Neuronal stem cell (in vitro differentiated cells): Measurements from ENCODE around the gene FOXP1.

Experiments used
- DNase-seq: peaks from one replicate; pipeline ENCODE4 v3.0.0-alpha.2; 2013; ENCODE audit warnings: low spot score
- H2AFZ ChIP-seq: one replicate; pipeline ENCODE4 v1.6.1; 2013; ENCODE audit warnings: mild to moderate bottlenecking, low read length, inconsistent platforms
- H2AK5ac ChIP-seq: 2 replicates; pipeline ENCODE4 v1.6.1; 2013; ENCODE audit warnings: low read depth, mild to moderate bottlenecking, inconsistent platforms, low read length, moderate library complexity, mixed read lengths
- H2BK120ac ChIP-seq: 2 replicates; pipeline ENCODE4 v1.6.1; 2013; ENCODE audit warnings: low read depth, mild to moderate bottlenecking, inconsistent platforms, low read length, moderate library complexity, mixed read lengths
- H2BK12ac ChIP-seq: one replicate; pipeline ENCODE4 v1.6.1; 2013; ENCODE audit warnings: low read length, inconsistent platforms
- H2BK15ac ChIP-seq: 2 replicates; pipeline ENCODE4 v1.6.1; 2013; ENCODE audit warnings: mild to moderate bottlenecking, low read length, inconsistent platforms, mixed read lengths
- H2BK5ac ChIP-seq: one replicate; pipeline ENCODE4 v1.6.1; 2013; ENCODE audit warnings: inconsistent platforms, mild to moderate bottlenecking, low read length, moderate library complexity
- H3K14ac ChIP-seq: one replicate; pipeline ENCODE4 v1.6.1; 2013; ENCODE audit warnings: low read length, inconsistent platforms
- H3K18ac ChIP-seq: 2 replicates; pipeline ENCODE4 v1.6.1; 2013; ENCODE audit warnings: low read length, inconsistent platforms
- H3K23ac ChIP-seq: 2 replicates; pipeline ENCODE4 v1.6.1; 2013; ENCODE audit warnings: low read depth, mild to moderate bottlenecking, mixed read lengths, low read length, inconsistent platforms; ENCODE audit not compliant: poor library complexity
- H3K27ac ChIP-seq: replicated peaks from 3 replicates; pipeline ENCODE4 v1.5.1; 2013; ENCODE audit warnings: low read length, inconsistent platforms
- H3K27me3 ChIP-seq, 3 experiments: 2 replicates each; pipeline ENCODE4 v1.6.1; 2013; ENCODE audit warnings: low read length in 3 of 3, mild to moderate bottlenecking in 2 of 3, inconsistent platforms in 1 of 3, low read depth in 1 of 3, mixed read lengths in 1 of 3, moderate library complexity in 1 of 3; ENCODE audit not compliant: control insufficient read depth in 3 of 3, insufficient read depth in 3 of 3
- H3K36me3 ChIP-seq, 2 donors: replicated peaks in 1 of 2; 2 replicates each; pipeline ENCODE4 v1.6.1; 2013; ENCODE audit warnings: low read length in 2 of 2; ENCODE audit not compliant: control insufficient read depth in 2 of 2, insufficient read depth in 2 of 2
- H3K4ac ChIP-seq: 2 replicates; pipeline ENCODE4 v1.6.1; 2013; ENCODE audit warnings: inconsistent platforms, mild to moderate bottlenecking, low read length, moderate library complexity
- H3K4me1 ChIP-seq, 2 donors: 1 replicate in 1 of 2; 2 replicates in 1 of 2; pipeline ENCODE4 v1.6.1; 2013; ENCODE audit warnings: low read length in 2 of 2, low read depth in 1 of 2; ENCODE audit not compliant: control insufficient read depth in 2 of 2, insufficient read depth in 1 of 2
- H3K4me2 ChIP-seq: one replicate; pipeline ENCODE4 v1.6.1; 2013; ENCODE audit warnings: mild to moderate bottlenecking, low read length, inconsistent platforms; ENCODE audit not compliant: insufficient read depth, poor library complexity, severe bottlenecking
- H3K4me3 ChIP-seq, 2 donors: 2 replicates each; pipeline ENCODE4 v1.5.1; 2013; ENCODE audit warnings: low read length in 2 of 2, mild to moderate bottlenecking in 2 of 2, inconsistent platforms in 1 of 2, moderate library complexity in 1 of 2
- H3K79me1 ChIP-seq: one replicate; pipeline ENCODE4 v1.6.1; 2013; ENCODE audit warnings: low read depth, mild to moderate bottlenecking, inconsistent platforms, low read length, moderate library complexity
- H3K9ac ChIP-seq: one replicate; pipeline ENCODE4 v1.6.1; 2013; ENCODE audit warnings: mild to moderate bottlenecking, low read depth, low read length, inconsistent platforms; ENCODE audit not compliant: poor library complexity
- H3K9me3 ChIP-seq, 2 donors: replicated peaks in 1 of 2; 2 replicates each; pipeline versions ENCODE3 to v1.6.1; 2013; ENCODE audit warnings: low read length in 2 of 2, mild to moderate bottlenecking in 2 of 2, inconsistent platforms in 1 of 2, low read depth in 1 of 2, mixed read lengths in 1 of 2, moderate library complexity in 1 of 2; ENCODE audit not compliant: control insufficient read depth in 2 of 2, insufficient read depth in 1 of 2
- H4K8ac ChIP-seq: one replicate; pipeline ENCODE4 v1.6.1; 2013; ENCODE audit warnings: low read depth, mild to moderate bottlenecking, inconsistent platforms, low read length, moderate library complexity
- H4K91ac ChIP-seq: one replicate; pipeline ENCODE4 v1.6.1; 2013; ENCODE audit warnings: low read length, low read depth, mild to moderate bottlenecking, inconsistent platforms; ENCODE audit not compliant: poor library complexity
- WGBS, 2 donors: extraction: QIAGEN DNeasy Blood & Tissue Kit; methylation state at CpG; one replicate each; pipeline ENCODE4 v1.1.7; 2013; ENCODE audit warnings: missing lambda C conversion rate in 2 of 2, mixed read lengths in 1 of 2; ENCODE audit not compliant: insufficient read length in 2 of 2, insufficient replicate concordance in 1 of 2; ENCODE audit errors: extremely low coverage in 2 of 2; 5-methylcytosine and 5-hydroxymethylcytosine counted together

Gene FOXP1

GRCh38 chr3:71304684-71305083 lies 278.8 kb downstream of the FOXP1 start:
- Histone ChIP-seq H2BK120ac (no peak overlapping the region), H3K27me3 (no peaks in the 10 kb centered on the region), H4K8ac (no peak overlapping the region), H4K91ac (no peak overlapping the region), H3K27ac (no peak overlapping the region), H3K79me1 (no peaks in the 10 kb centered on the region), H3K23ac (no peak overlapping the region), H3K9me3 (no peaks in the 10 kb centered on the region), H3K36me3 (no peaks in the 10 kb centered on the region), H3K14ac (no peak overlapping the region), H2BK15ac (no peak overlapping the region), H3K4me3 (peak overlapping the region in 1 of 2 donors; percentile 52), H3K9ac (no peak overlapping the region), H2AK5ac (no peak overlapping the region), H3K18ac (no peak overlapping the region), H3K4ac (no peak overlapping the region), H2BK5ac (no peak overlapping the region), H3K4me2 (peak overlapping the region; percentile 30), H2BK12ac (no peak overlapping the region), H3K4me1 (peaks cover 5 to 12% of the 10 kb centered on the region in 2 donors), H2AFZ (peak overlapping the region; percentile 87)
- no peak for DNase-seq
- no CpG with 5 or more reads among the region's 3 CpGs for WGBS, 2 donors

GRCh38 chr3:71304247-71304646 lies 279.3 kb downstream of the FOXP1 start:
- Histone ChIP-seq H2BK120ac (no peak overlapping the region), H3K9me3 (no peaks in the 10 kb centered on the region), H3K27ac (no peak overlapping the region), H3K27me3 (no peaks in the 10 kb centered on the region), H3K14ac (no peak overlapping the region), H4K91ac (no peak overlapping the region), H3K23ac (no peak overlapping the region), H2BK5ac (no peak overlapping the region), H3K18ac (no peak overlapping the region), H2BK12ac (no peak overlapping the region), H2AFZ (no peak overlapping the region), H2BK15ac (no peak overlapping the region), H3K4me1 (peaks cover 5 to 13% of the 10 kb centered on the region in 2 donors), H3K36me3 (no peaks in the 10 kb centered on the region), H3K4ac (no peak overlapping the region), H3K9ac (no peak overlapping the region), H3K4me3 (no peak overlapping the region), H2AK5ac (no peak overlapping the region), H4K8ac (no peak overlapping the region), H3K79me1 (no peaks in the 10 kb centered on the region), H3K4me2 (no peak overlapping the region)
- DNase-seq, result no peak
- no CpG with 5 or more reads among the region's 3 CpGs for WGBS, 2 donors

- Histone ChIP-seq H3K4ac (no peak overlapping the region), H2AFZ (no peak overlapping the region), H3K27ac (no peak overlapping the region), H3K4me2 (no peak overlapping the region), H2BK12ac (no peak overlapping the region), H2BK15ac (no peak overlapping the region), H4K91ac (no peak overlapping the region), H2BK5ac (no peak overlapping the region), H4K8ac (no peak overlapping the region), H3K9me3 (no peaks in the 10 kb centered on the region), H3K14ac (no peak overlapping the region), H2AK5ac (no peak overlapping the region), H3K27me3 (no peaks in the 10 kb centered on the region), H3K4me1 (peaks cover 5 to 15% of the 10 kb centered on the region in 2 donors), H2BK120ac (no peak overlapping the region), H3K36me3 (no peaks in the 10 kb centered on the region), H3K79me1 (no peaks in the 10 kb centered on the region), H3K23ac (no peak overlapping the region), H3K9ac (no peak overlapping the region), H3K18ac (no peak overlapping the region), H3K4me3 (no peak overlapping the region)
- no peak for DNase-seq
- no CpG with 5 or more reads among the region's 6 CpGs for WGBS, 2 donors
These were observed 279.8 kb downstream of the FOXP1 start for GRCh38 chr3:71303627-71304200.

- WGBS, 2 donors, result no CpG with 5 or more reads among the region's 2 CpGs
- peaks cover 5 to 11% of the 10 kb centered on the region in 2 donors for H3K4me1 ChIP-seq
These were observed 280.9 kb downstream of the FOXP1 start for GRCh38 chr3:71302604-71303003.

More at GRCh38 chr3:71302604-71303003, 280.9 kb downstream of the FOXP1 start:
- no peaks in the 10 kb centered on the region for H3K27me3 ChIP-seq
- no peak overlapping the region for H3K23ac ChIP-seq
- no peak overlapping the region for H2AK5ac ChIP-seq
- DNase-seq, result no peak
- no peak overlapping the region for H2BK15ac ChIP-seq
- no peak overlapping the region for H3K4me3 ChIP-seq
- H3K4me2 ChIP-seq, result no peak overlapping the region
- no peak overlapping the region for H2AFZ ChIP-seq
- no peak overlapping the region for H3K14ac ChIP-seq
- no peak overlapping the region for H2BK120ac ChIP-seq
- H3K4ac ChIP-seq, result no peak overlapping the region
- no peaks in the 10 kb centered on the region for H3K36me3 ChIP-seq
- no peak overlapping the region for H3K18ac ChIP-seq
- H4K91ac ChIP-seq, result no peak overlapping the region
- no peak overlapping the region for H4K8ac ChIP-seq
- no peak overlapping the region for H3K27ac ChIP-seq
- no peaks in the 10 kb centered on the region for H3K9me3 ChIP-seq
- H3K79me1 ChIP-seq, result no peaks in the 10 kb centered on the region
- no peak overlapping the region for H2BK12ac ChIP-seq
- no peak overlapping the region for H2BK5ac ChIP-seq
- H3K9ac ChIP-seq, result no peak overlapping the region
